Activated CD4-positive, alpha-beta T cell treated with anti-CD3 and anti-CD28 coated beads, Interleukin-10, Interleukin-2, amounts not matched to agents 100 ng/mL and 50 ng/mL, durations not matched to agents 16 hours and 8 hours (primary cell): ENCODE results near the gene KCNMA1.

Experiments used
- DNase-seq: peaks from one replicate; pipeline ENCODE4 v3.0.0-alpha.2; 2020

The KCNMA1 gene

GRCh38 chr10:77023396-77023795 lies 614.2 kb downstream of the KCNMA1 start:
- DNase-seq = no peak

- no peak for DNase-seq
Observed at GRCh38 chr10:77022671-77023070, 614.9 kb downstream of the KCNMA1 start.

- DNase-seq = no peak
Observed at GRCh38 chr10:77021966-77022490, 615.6 kb downstream of the KCNMA1 start.

GRCh38 chr10:77020426-77021040 lies 617.1 kb downstream of the KCNMA1 start:
- no peak for DNase-seq

- DNase-seq = no peak
Observed at GRCh38 chr10:77016855-77017254, 620.8 kb downstream of the KCNMA1 start.

- DNase-seq = no peak
Observed at GRCh38 chr10:77016278-77016815, 621.3 kb downstream of the KCNMA1 start.

- no peak for DNase-seq
Observed at GRCh38 chr10:77015360-77015759, 622.2 kb downstream of the KCNMA1 start.

- no peak for DNase-seq
Observed at GRCh38 chr10:77012812-77013500, 624.7 kb downstream of the KCNMA1 start.

- DNase-seq = no peak
Observed at GRCh38 chr10:77011874-77012811, 625.5 kb downstream of the KCNMA1 start.

- DNase-seq = no peak
Observed at GRCh38 chr10:77010430-77010829, 627.2 kb downstream of the KCNMA1 start.

- DNase-seq = no peak
Observed at GRCh38 chr10:77007834-77008233, 629.8 kb downstream of the KCNMA1 start.

- no peak for DNase-seq
Observed at GRCh38 chr10:77006836-77007511, 630.6 kb downstream of the KCNMA1 start.

GRCh38 chr10:77005871-77006270 lies 631.7 kb downstream of the KCNMA1 start:
- DNase-seq = no peak

- peak; percentile 37 for DNase-seq
Observed at GRCh38 chr10:77004917-77005564, 632.6 kb downstream of the KCNMA1 start.

GRCh38 chr10:77002872-77003271 lies 634.7 kb downstream of the KCNMA1 start:
- DNase-seq = no peak

- DNase-seq = no peak
Observed at GRCh38 chr10:77001206-77001605, 636.4 kb downstream of the KCNMA1 start.

GRCh38 chr10:76998451-76998850 lies 639.2 kb downstream of the KCNMA1 start:
- DNase-seq = no peak

- no peak for DNase-seq
Observed at GRCh38 chr10:76997631-76998030, 640.0 kb downstream of the KCNMA1 start.

- no peak for DNase-seq
Observed at GRCh38 chr10:76995023-76995422, 642.6 kb downstream of the KCNMA1 start.

- no peak for DNase-seq
Observed at GRCh38 chr10:76993213-76993612, 644.4 kb downstream of the KCNMA1 start.

- no peak for DNase-seq
Observed at GRCh38 chr10:76992467-76992866, 645.1 kb downstream of the KCNMA1 start.

- DNase-seq = no peak
Observed at GRCh38 chr10:76991621-76992020, 646.0 kb downstream of the KCNMA1 start.
